IMR-90 (cell line): ENCODE results near the gene MRPS7. TPM values are rescaled to one million over a fixed set of nuclear protein-coding genes. Genes with fewer than 3 reads are reported as not detected.
A peak's percentile ranks its signal among the peaks of the same experiment; 100 is the strongest.

ENCODE experiments used
- ATAC-seq: fragments of 200-7000 bp; cut with Tn5 transposase; 2 replicates; pipeline ENCODE4 v1.9.1; 2020; ENCODE audit warnings: low read depth, mild to moderate bottlenecking, moderate library complexity
- BruUV-seq: library from RNA; stranded (reverse); fragments of 400-500 nt; replicated peaks from 2 replicates; lab custom pipeline; 2021; lab: Mats Ljungman, UMichigan
- CTCF ChIA-PET: fragments of 300-600 bp; formaldehyde crosslinking; extraction: SDS; loops from one replicate; lab custom pipeline; 2021; ENCODE audit warnings: antibody characterized with exemption; lab: Yijun Ruan, JAX
- POLR2A ChIA-PET: fragments of 300-600 bp; sonication (Branson Sonifier 250); formaldehyde crosslinking; loops from one replicate; lab custom pipeline; 2022; ENCODE audit warnings: antibody characterized with exemption; ENCODE audit not compliant: unreplicated experiment; lab: Charles Lee
- DNase-seq: peaks from one replicate; pipeline ENCODE4 v3.0.0; 2013
- H2AFZ ChIP-seq: replicated peaks from 2 replicates; pipeline ENCODE3; 2013; ENCODE audit warnings: low read length, mild to moderate bottlenecking; ENCODE audit not compliant: poor library complexity
- H2AK5ac ChIP-seq: 2 replicates; pipeline ENCODE4 v1.6.1; 2013; ENCODE audit warnings: low read depth, low read length, inconsistent platforms
- H2AK9ac ChIP-seq: replicated peaks from 2 replicates; pipeline ENCODE3; 2013; ENCODE audit warnings: mild to moderate bottlenecking, low read depth, low read length, moderate library complexity; ENCODE audit not compliant: poor library complexity
- H2BK120ac ChIP-seq: 2 replicates; pipeline ENCODE4 v1.6.1; 2013; ENCODE audit warnings: low read depth, low read length, inconsistent platforms
- H2BK15ac ChIP-seq: 3 replicates; pipeline ENCODE4 v1.6.1; 2013; ENCODE audit warnings: low read depth, low read length, inconsistent platforms
- H2BK20ac ChIP-seq: 2 replicates; pipeline ENCODE4 v1.6.1; 2013; ENCODE audit warnings: low read depth, mild to moderate bottlenecking, inconsistent platforms, low read length, moderate library complexity
- H2BK5ac ChIP-seq: 2 replicates; pipeline ENCODE4 v1.6.1; 2013; ENCODE audit warnings: mild to moderate bottlenecking, low read depth, low read length, inconsistent platforms; ENCODE audit not compliant: poor library complexity, severe bottlenecking
- H3K14ac ChIP-seq: replicated peaks from 2 replicates; pipeline ENCODE4 v1.6.1; 2013; ENCODE audit warnings: low read depth, low read length, inconsistent platforms
- H3K18ac ChIP-seq: 2 replicates; pipeline ENCODE4 v1.6.1; 2013; ENCODE audit warnings: low read depth, low read length, control low read depth
- H3K23ac ChIP-seq: 2 replicates; pipeline ENCODE4 v1.6.1; 2013; ENCODE audit warnings: low read depth, low read length, inconsistent platforms
- H3K27ac ChIP-seq: 2 replicates; pipeline ENCODE4 v1.5.1; 2013; ENCODE audit warnings: mild to moderate bottlenecking, control low read depth, low read length; ENCODE audit not compliant: insufficient read depth
- H3K27me3 ChIP-seq: 2 replicates; pipeline ENCODE4 v1.6.1; 2013; ENCODE audit warnings: low read length; ENCODE audit not compliant: control insufficient read depth, insufficient read depth
- H3K36me3 ChIP-seq: 2 replicates; pipeline ENCODE4 v1.6.1; 2013; ENCODE audit warnings: low read length, mixed read lengths; ENCODE audit not compliant: control insufficient read depth, insufficient read depth
- H3K4ac ChIP-seq: 2 replicates; pipeline ENCODE4 v1.6.1; 2013; ENCODE audit warnings: low read depth, low read length, inconsistent platforms
- H3K4me1 ChIP-seq: 2 replicates; pipeline ENCODE4 v1.6.1; 2013; ENCODE audit warnings: low read length, mixed read lengths; ENCODE audit not compliant: control insufficient read depth, insufficient read depth
- H3K4me2 ChIP-seq: 2 replicates; pipeline ENCODE4 v1.6.1; 2013; ENCODE audit warnings: low read depth, mild to moderate bottlenecking, control low read depth, low read length, moderate library complexity
- H3K4me3 ChIP-seq: 2 replicates; pipeline ENCODE4 v1.5.1; 2013; ENCODE audit warnings: low read depth, mild to moderate bottlenecking, control low read depth, low read length, moderate library complexity; ENCODE audit not compliant: insufficient read depth
- H3K56ac ChIP-seq: 2 replicates; pipeline ENCODE4 v1.6.1; 2013; ENCODE audit warnings: low read length, inconsistent platforms; ENCODE audit not compliant: insufficient read depth; ENCODE audit errors: extremely low read depth
- H3K79me1 ChIP-seq, 2 experiments: 2 replicates each; pipeline ENCODE4 v1.6.1; 2013; ENCODE audit warnings: low read length in 2 of 2, inconsistent platforms in 1 of 2, low read depth in 1 of 2
- H3K9ac ChIP-seq: 2 replicates; pipeline ENCODE4 v1.6.1; 2013; ENCODE audit warnings: low read depth, low read length, control low read depth
- H3K9me1 ChIP-seq: 2 replicates; pipeline ENCODE4 v1.6.1; 2013; ENCODE audit warnings: low read length, inconsistent platforms; ENCODE audit not compliant: insufficient read depth
- H3K9me3 ChIP-seq: 2 replicates; pipeline ENCODE4 v1.6.1; 2013; ENCODE audit warnings: low read length; ENCODE audit not compliant: control insufficient read depth, insufficient read depth
- H4K20me1 ChIP-seq: 2 replicates; pipeline ENCODE4 v1.6.1; 2013; ENCODE audit warnings: low read length, inconsistent platforms; ENCODE audit not compliant: insufficient read depth
- H4K5ac ChIP-seq: 2 replicates; pipeline ENCODE4 v1.6.1; 2013; ENCODE audit warnings: mild to moderate bottlenecking, low read depth, low read length, control low read depth
- H4K8ac ChIP-seq, 2 experiments: 2 replicates each; pipeline ENCODE4 v1.6.1; 2013; ENCODE audit warnings: low read depth in 2 of 2, low read length in 2 of 2, control low read depth in 1 of 2, inconsistent platforms in 1 of 2
- H4K91ac ChIP-seq: 2 replicates; pipeline ENCODE4 v1.6.1; 2013; ENCODE audit warnings: low read depth, low read length, inconsistent platforms; ENCODE audit not compliant: insufficient read depth
- CEBPB ChIP-seq: IDR thresholded peaks from 2 replicates; pipeline ENCODE4 v1.6.1; 2012; ENCODE audit warnings: low read depth, low read length, improper control_type of control experiment
- CHD1 ChIP-seq: IDR thresholded peaks from 2 replicates; pipeline ENCODE4 v1.6.1; 2012; ENCODE audit warnings: low read depth, low read length, improper control_type of control experiment
- CTCF ChIP-seq: conservative IDR thresholded peaks from 2 replicates; pipeline ENCODE4 v1.5.1; 2012; ENCODE audit warnings: mild to moderate bottlenecking, low read depth, low read length, improper control_type of control experiment
- FOS ChIP-seq: fragments of 150-350 bp; IDR thresholded peaks from 2 replicates; pipeline ENCODE4 v1.6.1; 2016; ENCODE audit warnings: low read depth, low read length
- MAFK ChIP-seq: IDR thresholded peaks from 2 replicates; pipeline ENCODE4 v1.6.1; 2012; ENCODE audit warnings: low read depth, low read length, improper control_type of control experiment
- MXI1 ChIP-seq: IDR thresholded peaks from 2 replicates; pipeline ENCODE4 v1.6.1; 2012; ENCODE audit warnings: low read depth, mild to moderate bottlenecking, low read length, moderate library complexity, borderline replicate concordance
- NFE2L2 ChIP-seq: fragments of 150-350 bp; IDR thresholded peaks from 2 replicates; pipeline ENCODE4 v1.6.1; 2016; ENCODE audit warnings: low read depth, mild to moderate bottlenecking, low read length
- RAD21 ChIP-seq: IDR thresholded peaks from 2 replicates; pipeline ENCODE4 v1.6.1; 2012; ENCODE audit warnings: low read length, improper control_type of control experiment
- RCOR1 ChIP-seq: IDR thresholded peaks from 2 replicates; pipeline ENCODE4 v1.6.1; 2012; ENCODE audit warnings: mild to moderate bottlenecking, low read length, improper control_type of control experiment; ENCODE audit not compliant: insufficient replicate concordance
- SMC3 ChIP-seq: fragments of 150-350 bp; IDR thresholded peaks from 2 replicates; pipeline ENCODE4 v1.6.1; 2016; ENCODE audit warnings: low read depth, mild to moderate bottlenecking, antibody characterized with exemption, low read length, moderate library complexity
- USF2 ChIP-seq: fragments of 150-350 bp; IDR thresholded peaks from 2 replicates; pipeline ENCODE4 v1.6.1; 2017; ENCODE audit warnings: mild to moderate bottlenecking, antibody characterized with exemption, low read length, low read depth
- WGBS, 2 experiments: methylation state at CpG; one replicate each; pipeline versions ENCODE4 v1.1.5 to v1.1.7; 2013; ENCODE audit warnings: missing lambda C conversion rate in 2 of 2; ENCODE audit not compliant: insufficient read length in 1 of 2; ENCODE audit errors: extremely low coverage in 2 of 2; 5-methylcytosine and 5-hydroxymethylcytosine counted together
- dilution Hi-C: fragments of 300-500 bp; cut with HindIII; formaldehyde crosslinking; loops from one replicate; pipeline ENCODE4 v1.14.3; 2018; ENCODE audit warnings: low sequenced_read_pairs; ENCODE audit not compliant: unreplicated experiment
- in situ Hi-C: fragments of 300-500 bp; cut with MboI; formaldehyde crosslinking; loops from 3 replicates; pipeline ENCODE4 v1.14.3; 2019; ENCODE audit warnings: low sequenced_read_pairs, inconsistent platforms, mixed read lengths
- intact Hi-C: fragments of 100-400 bp; cut with micrococcal nuclease; formaldehyde crosslinking; loops from 2 replicates; pipeline ENCODE4 v1.10.0; 2022
- polyA plus RNA-seq, 3 experiments: library from polyadenylated mRNA; depleted of rRNA; stranded (reverse); fragments of >200 nt; gene quantifications; 2 replicates each; pipeline ENCODE4 v1.2.3, GENCODE V29; 2012; ENCODE audit warnings: low replicate concordance in 1 of 3
- total RNA-seq: library from RNA; depleted of rRNA; stranded (reverse); fragments of >200 nt; gene quantifications from 2 replicates; pipeline ENCODE4 v1.2.3, GENCODE V29; 2012

The MRPS7 gene
- total and polyA plus RNA-seq, 2 of the 4 experiments (the other 2 are of a cell fraction), result 55.9 to 60.5 TPM

GRCh38 chr17:75239778-75240393 lies 21.8 kb upstream of the MRPS7 start:
- peak overlapping the region; percentile 63 for H2AK9ac ChIP-seq
- no peak overlapping the region for H3K4me2 ChIP-seq
- H2BK20ac ChIP-seq, result no peak overlapping the region
- peaks cover 17% of the 10 kb centered on the region for H4K20me1 ChIP-seq
- ChIA-PET POLR2A (no interaction called here), CTCF (interaction anchor here (1.0 to 1.2 kb wide), 2 partner anchors 8 to 9 kb away, joined by 5 to 7 read pairs; no protein-coding TSS in a partner anchor)
- H4K5ac ChIP-seq, result no peak overlapping the region
- no peaks in the 10 kb centered on the region for H3K4me1 ChIP-seq
- no peak overlapping the region for H3K4me3 ChIP-seq
- dilution Hi-C loops, result no loop called here
- no peaks in the 10 kb centered on the region for H3K27me3 ChIP-seq
- no peak overlapping the region for H2AFZ ChIP-seq
- no peak overlapping the region for H3K23ac ChIP-seq
- TF ChIP-seq RCOR1 (no peak), FOS (no peak), CEBPB (no peak), MAFK (no peak), RAD21 (no peak), CTCF (no peak), NFE2L2 (no peak), SMC3 (no peak), USF2 (no peak), MXI1 (no peak), CHD1 (no peak)
- ATAC-seq (no peak), DNase-seq (no peak)
- H3K79me1 ChIP-seq, result peaks cover 0 to 7% of the 10 kb centered on the region in 2 experiments; a peak in 1 of 4 replicates
- no peak overlapping the region for H3K18ac ChIP-seq
- no peak overlapping the region for H2BK15ac ChIP-seq
- H3K9me1 ChIP-seq, result no peaks in the 10 kb centered on the region
- H3K4ac ChIP-seq, result no peak overlapping the region
- no peak overlapping the region for H3K27ac ChIP-seq
- no peak overlapping the region for H2BK5ac ChIP-seq
- no peak overlapping the region for H4K91ac ChIP-seq
- no peak overlapping the region for H3K14ac ChIP-seq
- H2AK5ac ChIP-seq, result no peak overlapping the region
- no peak overlapping the region for H3K9ac ChIP-seq
- no peak overlapping the region for H2BK120ac ChIP-seq
- H3K9me3 ChIP-seq, result no peaks in the 10 kb centered on the region
- in situ Hi-C loops, result no loop called here
- BruUV-seq, result no TSS peak
- intact Hi-C loops, result no loop called here
- H4K8ac ChIP-seq, result no peak overlapping the region
- 95% methylated on average over 15 of the region's 23 CpGs; no CpG with 5 or more reads in 1 of the 2 experiments for WGBS, 2 experiments
- peaks cover 88% of the 10 kb centered on the region for H3K36me3 ChIP-seq
- H3K56ac ChIP-seq, result no peak overlapping the region
